Measurements from ENCODE around the gene PEAK1.

- no peak for TF ChIP-seq CTCF (IDR thresholded peaks at IDR 0.05)
- TF ChIP-seq POLR2A (IDR thresholded peaks at IDR 0.05), result no peak
These were observed 326.5 kb downstream of the PEAK1 start for GRCh38 chr15:77093436-77093835.

All from vagina (tissue), 2 donors.